Keratinocyte (primary cell): ENCODE results near the gene CDHR2.

Experiments
- CTCF ChIP-seq, 3 experiments: IDR thresholded peaks in 1 of 3; conservative IDR thresholded peaks in 1 of 3; optimal IDR thresholded peaks in 1 of 3; 2 replicates in 2 of 3; 3 replicates in 1 of 3; pipeline versions ENCODE3 to v1.5.1; 2011; ENCODE audit warnings: low read length in 3 of 3, mild to moderate bottlenecking in 3 of 3, moderate library complexity in 2 of 3, control low read depth in 1 of 3, inconsistent platforms in 1 of 3; ENCODE audit not compliant: insufficient read depth in 2 of 3; ENCODE audit errors: extremely low read depth in 1 of 3
- EZH2 ChIP-seq: IDR thresholded peaks from one replicate; pipeline ENCODE4 v1.6.1; 2012; ENCODE audit warnings: inconsistent platforms, mild to moderate bottlenecking, low read length, moderate library complexity

GRCh38 chr5:176529741-176530141 lies 19.4 kb upstream of the CDHR2 start:
- TF ChIP-seq CTCF (optimal IDR thresholded peaks at IDR 0.05 in 1 of 3, IDR thresholded peaks at IDR 0.05 in 1 of 3, conservative IDR thresholded peaks at IDR 0.05 in 1 of 3; ENCODE audit: extremely low read depth in 1 of 3, insufficient read depth in 2 of 3, low read length in 3 of 3) (no peak), EZH2 (no peak)
